Naive thymus-derived CD4-positive, alpha-beta T cell (primary cell): ENCODE data around the gene METTL16. TPM values are rescaled to one million over a fixed set of nuclear protein-coding genes. Genes with fewer than 3 reads are reported as not detected.

Experiments used
- ATAC-seq: fragments of 150-1000 bp; cut with Tn5 transposase; 2 replicates; pipeline ENCODE4 v1.10.0; 2021; ENCODE audit warnings: mild to moderate bottlenecking, moderate library complexity
- CTCF ChIA-PET: fragments of 350-600 bp; sonication (Branson Sonifier 250); formaldehyde crosslinking; loops from one replicate; lab custom pipeline; 2021; ENCODE audit warnings: antibody characterized with exemption; lab: Charles Lee
- POLR2A ChIA-PET: fragments of 350-600 bp; sonication (Branson Sonifier 250); formaldehyde crosslinking; loops from one replicate; lab custom pipeline; 2021; ENCODE audit warnings: antibody characterized with exemption, inconsistent platforms; lab: Charles Lee
- DNase-seq, 9 donors: peaks; one replicate each; pipeline versions ENCODE4 v3.0.0 to v3.0.0-alpha.2; 2020 to 2022; ENCODE audit warnings: mixed read lengths in 1 of 9
- H3K27ac ChIP-seq: one replicate; pipeline ENCODE4 v1.7.0; 2013; ENCODE audit warnings: mild to moderate bottlenecking, low read depth, low read length, moderate library complexity
- H3K27me3 ChIP-seq, 2 donors: one replicate each; pipeline ENCODE4 v1.7.0; 2013; ENCODE audit warnings: low read length in 2 of 2, mild to moderate bottlenecking in 2 of 2, moderate library complexity in 2 of 2; ENCODE audit not compliant: control insufficient read depth in 2 of 2, insufficient read depth in 2 of 2
- H3K36me3 ChIP-seq, 3 experiments: 1 replicate in 2 of 3; 2 replicates in 1 of 3; pipeline ENCODE4 v1.7.0; 2013; ENCODE audit warnings: low read length in 3 of 3, mild to moderate bottlenecking in 3 of 3, moderate library complexity in 1 of 3; ENCODE audit not compliant: insufficient read depth in 3 of 3, control insufficient read depth in 2 of 3
- H3K4me1 ChIP-seq, 2 donors: one replicate each; pipeline ENCODE4 v1.7.0; 2013; ENCODE audit warnings: low read length in 2 of 2, mild to moderate bottlenecking in 2 of 2, moderate library complexity in 1 of 2; ENCODE audit not compliant: control insufficient read depth in 2 of 2, insufficient read depth in 2 of 2
- H3K4me3 ChIP-seq: 2 replicates; pipeline ENCODE4 v1.7.0; 2013; ENCODE audit warnings: mild to moderate bottlenecking, low read length
- H3K9me3 ChIP-seq, 3 experiments: 1 replicate in 2 of 3; 2 replicates in 1 of 3; pipeline ENCODE4 v1.7.0; 2013; ENCODE audit warnings: low read length in 3 of 3; ENCODE audit not compliant: control insufficient read depth in 2 of 3
- H3K27ac Mint-ChIP-seq, 9 donors: one replicate each; pipeline ENCODE4 v1.8.0; 2020 to 2022; ENCODE audit warnings: mixed read lengths in 9 of 9, mild to moderate bottlenecking in 8 of 9, moderate library complexity in 5 of 9, inconsistent platforms in 2 of 9
- H3K27me3 Mint-ChIP-seq, 5 donors: one replicate each; pipeline ENCODE4 v1.8.0; 2021 to 2022; ENCODE audit warnings: mixed read lengths in 5 of 5, mild to moderate bottlenecking in 1 of 5
- H3K36me3 Mint-ChIP-seq, 5 donors: one replicate each; pipeline ENCODE4 v1.8.0; 2020 to 2022; ENCODE audit warnings: mixed read lengths in 5 of 5, mild to moderate bottlenecking in 3 of 5, inconsistent platforms in 1 of 5
- H3K4me1 Mint-ChIP-seq, 7 donors: one replicate each; pipeline ENCODE4 v1.8.0; 2020 to 2022; ENCODE audit warnings: mixed read lengths in 7 of 7, mild to moderate bottlenecking in 3 of 7, inconsistent platforms in 1 of 7
- H3K4me3 Mint-ChIP-seq, 10 donors: one replicate each; pipeline ENCODE4 v1.8.0; 2020 to 2022; ENCODE audit warnings: mild to moderate bottlenecking in 10 of 10, mixed read lengths in 10 of 10, moderate library complexity in 6 of 10, inconsistent platforms in 2 of 10
- H3K9me3 Mint-ChIP-seq, 11 donors: one replicate each; pipeline ENCODE4 v1.8.0; 2020 to 2022; ENCODE audit warnings: mixed read lengths in 11 of 11, mild to moderate bottlenecking in 4 of 11, inconsistent platforms in 1 of 11, moderate library complexity in 1 of 11
- intact Hi-C, 2 donors: fragments of 100-400 bp; cut with micrococcal nuclease; formaldehyde crosslinking; loops; one replicate each; pipeline ENCODE4 v1.15.1; 2023
- polyA plus RNA-seq, 2 donors: library from polyadenylated mRNA; unstranded; fragments of 300-500 nt; fragmentation: Illumina TruSeq; gene quantifications; one replicate each; pipeline ENCODE4 v1.2.3, GENCODE V29; 2021
- total RNA-seq, 6 experiments: library from RNA in 5 of 6; stranded (reverse) in 5 of 6; gene quantifications; 1 replicate in 5 of 6; 2 replicates in 1 of 6; pipeline ENCODE4 v1.2.3 and lab custom pipeline; 2021 to 2026

METTL16 gene
- total and polyA plus RNA-seq, 7 experiments from 2014 or later, result 21.0 to 67.7 (median 37.0) TPM

DNA sequence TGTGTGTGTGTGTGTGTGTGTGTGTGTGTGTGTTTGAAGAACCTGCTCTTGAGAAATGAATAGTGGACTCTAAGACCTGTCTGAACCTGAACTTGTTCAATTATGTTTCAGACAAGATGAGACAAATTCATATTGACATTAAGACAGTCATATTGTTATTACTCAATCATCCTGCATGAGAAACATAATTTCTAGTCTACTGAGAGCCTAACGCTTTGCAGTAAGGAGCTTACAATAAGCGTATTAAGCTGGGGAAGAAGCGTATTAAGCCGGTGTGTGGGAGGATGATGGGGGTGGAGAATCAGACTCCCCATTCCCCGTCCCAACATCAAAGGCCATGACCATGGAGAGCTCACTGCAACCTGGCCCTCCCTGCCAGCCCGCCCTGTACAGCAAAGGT is 88.4 kb downstream of the METTL16 start:
- intact Hi-C loops, result no loop called here
- peaks cover 0 to 23% (median 7%) of the 10 kb centered on the region in 5 donors for H3K36me3 Mint-ChIP-seq
- no peak overlapping the region for H3K4me3 Mint-ChIP-seq
- no peaks in the 10 kb centered on the region for H3K27me3 ChIP-seq
- ChIA-PET POLR2A (no interaction called here), CTCF (interaction anchor here (10.7 kb wide), 1 partner anchor 41 kb away, joined by 256 read pairs; no protein-coding TSS in a partner anchor)
- no peak overlapping the region for H3K27ac ChIP-seq
- no peak for DNase-seq
- peaks cover 0 to 12% (median 0%) of the 10 kb centered on the region in 7 donors for H3K4me1 Mint-ChIP-seq
- no peak for ATAC-seq
- H3K4me3 ChIP-seq, result no peak overlapping the region
- H3K27me3 Mint-ChIP-seq, result no peaks in the 10 kb centered on the region
- H3K9me3 ChIP-seq, result no peaks in the 10 kb centered on the region
- H3K4me1 ChIP-seq, result no peaks in the 10 kb centered on the region
- H3K9me3 Mint-ChIP-seq, result no peaks in the 10 kb centered on the region
- H3K36me3 ChIP-seq, result peaks cover 11 to 48% (median 16%) of the 10 kb centered on the region in 3 experiments
- peak overlapping the region in 1 of 9 donors; percentile 24 for H3K27ac Mint-ChIP-seq

GRCh38 chr17:2421315-2422147 is 90.2 kb downstream of the METTL16 start:
- no peak for DNase-seq
- Histone ChIP-seq H3K27me3 (no peaks in the 10 kb centered on the region), H3K36me3 (peaks cover 11 to 52% (median 21%) of the 10 kb centered on the region in 3 experiments), H3K4me3 (no peak overlapping the region), H3K9me3 (no peaks in the 10 kb centered on the region), H3K27ac (no peak overlapping the region), H3K4me1 (no peaks in the 10 kb centered on the region)
- Mint-ChIP-seq H3K4me1 (peaks cover 0 to 10% (median 0%) of the 10 kb centered on the region in 7 donors), H3K27ac (peak overlapping the region in 2 of 9 donors; percentile 17 to 18), H3K9me3 (no peaks in the 10 kb centered on the region), H3K27me3 (no peaks in the 10 kb centered on the region), H3K36me3 (peaks cover 0 to 23% (median 7%) of the 10 kb centered on the region in 5 donors), H3K4me3 (no peak overlapping the region)
- ATAC-seq, result no peak
- POLR2A ChIA-PET, result no interaction called here
- intact Hi-C loops, result no loop called here
- CTCF ChIA-PET, result interaction anchor here (10.7 kb wide), 1 partner anchor 39 kb away, joined by 256 read pairs; no protein-coding TSS in a partner anchor

GRCh38 chr17:2420176-2420575 is 91.5 kb downstream of the METTL16 start:
- DNase-seq (no peak), ATAC-seq (no peak)
- Mint-ChIP-seq H3K4me3 (no peak overlapping the region), H3K4me1 (peaks cover 0 to 4% (median 2%) of the 10 kb centered on the region in 7 donors), H3K9me3 (no peaks in the 10 kb centered on the region), H3K36me3 (peaks cover 0 to 14% (median 5%) of the 10 kb centered on the region in 5 donors), H3K27me3 (no peaks in the 10 kb centered on the region), H3K27ac (no peak overlapping the region)
- Histone ChIP-seq H3K27ac (no peak overlapping the region), H3K9me3 (no peaks in the 10 kb centered on the region), H3K36me3 (peaks cover 11 to 47% (median 21%) of the 10 kb centered on the region in 3 experiments), H3K4me3 (no peak overlapping the region), H3K27me3 (no peaks in the 10 kb centered on the region), H3K4me1 (no peaks in the 10 kb centered on the region)
- intact Hi-C loops, result no loop called here
- ChIA-PET POLR2A (no interaction called here), CTCF (interaction anchor here (10.7 kb wide), 1 partner anchor 38 kb away, joined by 256 read pairs; no protein-coding TSS in a partner anchor)

DNA sequence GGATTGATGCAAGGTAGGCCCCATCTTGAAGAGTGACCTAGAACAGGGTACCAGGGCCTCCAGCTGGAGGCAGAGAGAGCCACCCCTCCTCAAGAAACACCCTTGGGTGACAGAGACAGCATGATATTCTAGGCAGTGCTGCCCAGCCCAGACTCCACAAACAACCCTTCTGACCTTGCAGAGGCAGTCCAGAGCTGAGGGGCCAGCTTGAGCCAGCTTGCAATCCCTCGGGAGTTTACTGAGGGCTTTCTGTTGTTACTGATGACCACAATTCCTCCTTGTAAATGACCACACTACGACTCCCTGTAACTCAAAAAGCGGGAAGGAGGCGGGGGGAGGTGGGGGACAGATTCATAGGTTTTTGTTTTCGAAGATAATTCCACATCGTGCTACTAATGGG is 92.2 kb downstream of the METTL16 start:
- DNase-seq (no peak), ATAC-seq (no peak)
- POLR2A ChIA-PET, result interaction anchor here (1.5 to 4.5 kb wide), 2 partner anchors 27 to 37 kb away, joined by 3 to 50 read pairs; no protein-coding TSS in a partner anchor

GRCh38 chr17:2418572-2418971 is 93.1 kb downstream of the METTL16 start:
- POLR2A ChIA-PET, result interaction anchor here (0.6 to 4.5 kb wide), 3 partner anchors 26 to 39 kb away, joined by 3 to 50 read pairs (median 3); no protein-coding TSS in a partner anchor
- Histone ChIP-seq H3K4me3 (no peak overlapping the region), H3K9me3 (no peaks in the 10 kb centered on the region), H3K27ac (no peak overlapping the region), H3K36me3 (peaks cover 11 to 58% (median 21%) of the 10 kb centered on the region in 3 experiments), H3K4me1 (no peaks in the 10 kb centered on the region), H3K27me3 (no peaks in the 10 kb centered on the region)
- Mint-ChIP-seq H3K36me3 (peaks cover 0 to 19% (median 4%) of the 10 kb centered on the region in 5 donors), H3K27me3 (no peaks in the 10 kb centered on the region), H3K4me3 (no peak overlapping the region), H3K9me3 (no peaks in the 10 kb centered on the region), H3K4me1 (peaks cover 0 to 4% (median 0%) of the 10 kb centered on the region in 7 donors), H3K27ac (peak overlapping the region in 1 of 9 donors; percentile 72)
- ATAC-seq, result no peak
- no peak for DNase-seq
- CTCF ChIA-PET, result interaction anchor here (2.6 to 10.7 kb wide), 2 partner anchors 9 to 36 kb away, joined by 9 to 256 read pairs; no protein-coding TSS in a partner anchor
- intact Hi-C loops, result loop anchor here in 1 of 2 donors (5.0 kb wide), 1 partner anchor 116 kb away; the partner anchor contains the start of genes SMG6 and SRR

More for the DNA sequence above, 92.2 kb downstream of the METTL16 start:
- Histone ChIP-seq H3K4me3 (no peak overlapping the region), H3K9me3 (no peaks in the 10 kb centered on the region), H3K36me3 (peaks cover 11 to 49% (median 21%) of the 10 kb centered on the region in 3 experiments), H3K27me3 (no peaks in the 10 kb centered on the region), H3K4me1 (no peaks in the 10 kb centered on the region), H3K27ac (no peak overlapping the region)
- Mint-ChIP-seq H3K4me3 (no peak overlapping the region), H3K27me3 (no peaks in the 10 kb centered on the region), H3K27ac (peak overlapping the region in 1 of 9 donors; percentile 76), H3K4me1 (peaks cover 0 to 4% (median 0%) of the 10 kb centered on the region in 7 donors), H3K9me3 (no peaks in the 10 kb centered on the region), H3K36me3 (peaks cover 0 to 13% (median 4%) of the 10 kb centered on the region in 5 donors)
- CTCF ChIA-PET, result interaction anchor here (2.6 to 10.7 kb wide), 2 partner anchors 8 to 37 kb away, joined by 9 to 256 read pairs; no protein-coding TSS in a partner anchor
- intact Hi-C loops, result loop anchor here in 1 of 2 donors (5.0 kb wide), 1 partner anchor 117 kb away; the partner anchor contains the start of genes SMG6 and SRR

DNA sequence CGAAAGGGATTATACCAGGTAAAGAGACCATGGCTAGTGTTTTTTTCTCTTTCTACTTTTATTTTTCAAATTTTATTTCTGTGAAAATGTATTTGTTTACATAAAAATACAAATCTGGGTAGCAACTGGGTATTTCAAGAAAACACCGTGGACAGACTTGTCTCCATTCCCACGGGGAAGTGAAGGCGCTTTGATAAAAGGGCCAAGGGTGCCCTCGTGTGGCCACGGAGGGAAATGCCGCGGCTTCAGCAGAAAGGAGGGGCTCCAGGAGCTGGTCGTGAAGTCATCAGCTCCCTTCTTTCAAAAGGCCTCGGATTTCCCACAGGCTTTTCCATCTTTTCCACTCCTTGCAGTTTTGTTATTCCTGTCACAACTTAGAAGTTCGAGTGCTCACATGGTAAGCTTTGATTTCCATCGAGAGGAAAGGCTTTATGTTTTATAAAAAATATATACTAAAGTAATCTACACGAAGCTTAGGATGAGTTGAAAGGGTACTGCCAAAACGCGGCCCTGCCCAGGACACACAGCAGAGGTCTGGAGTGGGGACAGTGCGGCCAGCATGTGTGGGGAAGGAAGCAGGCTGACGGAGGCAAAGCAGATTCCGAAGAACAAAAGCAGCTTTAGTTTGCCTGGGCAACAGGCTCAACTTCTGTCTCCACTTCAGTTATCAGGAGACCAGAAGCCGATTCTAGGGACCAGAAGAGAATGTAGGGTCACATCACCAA is 95.5 kb downstream of the METTL16 start:
- POLR2A ChIA-PET, result interaction anchor here (0.6 to 4.5 kb wide), 9 partner anchors 9 to 223 kb away, joined by 3 to 50 read pairs (median 4); no protein-coding TSS in a partner anchor
- no peak overlapping the region for H3K4me3 Mint-ChIP-seq
- no peaks in the 10 kb centered on the region for H3K27me3 Mint-ChIP-seq
- H3K36me3 ChIP-seq, result peaks cover 11 to 56% (median 18%) of the 10 kb centered on the region in 3 experiments
- peak; percentile 70 to 87 (median 78) for DNase-seq
- intact Hi-C loops, result loop anchor here (1.0 to 5.0 kb wide), 4 partner anchors 15 to 114 kb away; partner anchors contain the start of genes MNT (in 2 of the 2), SMG6 (in 1 of the 2) and SRR (in 1 of the 2)
- CTCF ChIA-PET, result interaction anchor here (0.6 to 10.7 kb wide), 20 partner anchors 9 to 1642 kb away, joined by 3 to 256 read pairs (median 4); partner anchors contain the start of gene TSR1
- H3K27ac Mint-ChIP-seq, result peak overlapping the region in 7 of 9 donors; percentile 31 to 80 (median 58)
- no peak overlapping the region for H3K27ac ChIP-seq
- H3K9me3 Mint-ChIP-seq, result no peaks in the 10 kb centered on the region
- ATAC-seq, result peak; percentile 90
- no peaks in the 10 kb centered on the region for H3K9me3 ChIP-seq
- H3K36me3 Mint-ChIP-seq, result peaks cover 0 to 14% (median 3%) of the 10 kb centered on the region in 5 donors
- H3K4me1 Mint-ChIP-seq, result peaks cover 0 to 4% (median 0%) of the 10 kb centered on the region in 7 donors
- H3K27me3 ChIP-seq, result no peaks in the 10 kb centered on the region
- no peaks in the 10 kb centered on the region for H3K4me1 ChIP-seq
- no peak overlapping the region for H3K4me3 ChIP-seq
